Upper lobe of left lung (tissue), 6 donors: ENCODE measurements around the gene ZNF747. TPM values are rescaled to one million over a fixed set of nuclear protein-coding genes. Genes with fewer than 3 reads are reported as not detected.

Experiments used
- ATAC-seq, 2 donors: fragments of 200-7000 bp; cut with Tn5 transposase; one replicate each; pipeline ENCODE4 v1.9.1; 2022; ENCODE audit warnings: mild to moderate bottlenecking in 2 of 2, moderate library complexity in 2 of 2; ENCODE audit not compliant: low FRiP score in 2 of 2
- DNase-seq, 2 donors: peaks; one replicate each; pipeline ENCODE4 v3.0.0-alpha.2; 2019 to 2020
- H3K27ac ChIP-seq, 4 donors: fragments of 200-600 bp; sonication (generic); one replicate each; pipeline ENCODE4 v1.5.1; 2016 to 2019
- H3K27me3 ChIP-seq, 4 donors: fragments of 200-600 bp; sonication (generic); one replicate each; pipeline ENCODE4 v1.5.1; 2017 to 2019
- H3K36me3 ChIP-seq, 4 donors: fragments of 200-600 bp; sonication (generic); one replicate each; pipeline ENCODE4 v1.5.1; 2016 to 2019
- H3K4me1 ChIP-seq, 4 donors: fragments of 200-600 bp; sonication (generic); one replicate each; pipeline ENCODE4 v1.5.1; 2018 to 2019
- H3K4me3 ChIP-seq, 4 donors: fragments of 200-600 bp; sonication (generic); one replicate each; pipeline ENCODE4 v1.5.1; 2017 to 2019; ENCODE audit warnings: mild to moderate bottlenecking in 2 of 4, moderate library complexity in 1 of 4
- H3K9me3 ChIP-seq, 4 donors: fragments of 200-600 bp; sonication (generic); one replicate each; pipeline ENCODE4 v1.5.1; 2018 to 2019
- CTCF ChIP-seq, 6 experiments: fragments of 450-650 bp in 4 of 6; fragments of 200-600 bp in 2 of 6; sonication (generic) in 2 of 6; IDR thresholded peaks; one replicate each; pipeline ENCODE4 v1.5.1; 2016 to 2019; ENCODE audit warnings: antibody characterized with exemption in 6 of 6
- EP300 ChIP-seq, 4 donors: sonication (generic); formaldehyde crosslinking; IDR thresholded peaks; one replicate each; pipeline ENCODE4 v1.5.1; 2017; ENCODE audit warnings: antibody characterized with exemption in 4 of 4, control low read depth in 2 of 4
- POLR2A ChIP-seq, 4 donors: fragments of 450-650 bp; IDR thresholded peaks; one replicate each; pipeline ENCODE4 v1.5.1; 2016 to 2017; ENCODE audit warnings: antibody characterized with exemption in 4 of 4, mild to moderate bottlenecking in 2 of 4
- POLR2AphosphoS5 ChIP-seq, 2 donors: sonication (generic); formaldehyde crosslinking; IDR thresholded peaks; one replicate each; pipeline ENCODE4 v1.5.1; 2017; ENCODE audit warnings: antibody characterized with exemption in 2 of 2
- WGBS, 2 donors: methylation state at CpG; one replicate each; pipeline ENCODE4 v1.1.5; 2017 to 2018; 5-methylcytosine and 5-hydroxymethylcytosine counted together
- total RNA-seq, 6 donors: library from RNA; depleted of rRNA in 4 of 6; stranded (reverse); fragments of >200 nt in 4 of 6; gene quantifications; one replicate each; pipeline versions ENCODE4 v1.1.0 to v1.2.1, GENCODE V29; 2016 to 2021
- donor health status: DM: no; HTN: no; CAD: no; lungs with moderate emphysema.
- donor health status: DM: no; HTN: yes; CAD: no; lungs with severe emphysema.

ZNF747 gene
- total RNA-seq, 6 donors from 2014 or later: 11.0 to 15.5 (median 11.5) TPM

- WGBS, 2 donors: 95 to 96% methylated on average over 21 to 47 of the region's 69 CpGs
- peaks cover 2 to 29% (median 26%) of the 10 kb centered on the region in 4 donors for H3K36me3 ChIP-seq
- TF ChIP-seq POLR2A (IDR thresholded peaks at IDR 0.05): no peak
- TF ChIP-seq CTCF (IDR thresholded peaks at IDR 0.05): no peak
- TF ChIP-seq EP300 (IDR thresholded peaks at IDR 0.05): no peak
- TF ChIP-seq POLR2AphosphoS5 (IDR thresholded peaks at IDR 0.05): no peak
- H3K9me3 ChIP-seq: no peaks in the 10 kb centered on the region
- ATAC-seq (no peak), DNase-seq (peak in 1 of 2 donors; percentile 85)
- H3K27ac ChIP-seq: no peak overlapping the region
- H3K4me3 ChIP-seq: no peak overlapping the region
- H3K4me1 ChIP-seq: peaks cover 17 to 52% (median 26%) of the 10 kb centered on the region in 4 donors
- H3K27me3 ChIP-seq: no peaks in the 10 kb centered on the region
Measured at GRCh38 chr16:30555315-30556124, 20.9 kb upstream of the ZNF747 start.

GRCh38 chr16:30554557-30555314 is 20.1 kb upstream of the ZNF747 start:
- Histone ChIP-seq H3K4me3 (no peak overlapping the region), H3K27me3 (no peaks in the 10 kb centered on the region), H3K4me1 (peaks cover 17 to 50% (median 26%) of the 10 kb centered on the region in 4 donors), H3K36me3 (peaks cover 2 to 29% (median 26%) of the 10 kb centered on the region in 4 donors), H3K9me3 (no peaks in the 10 kb centered on the region), H3K27ac (no peak overlapping the region)
- DNase-seq (no peak), ATAC-seq (no peak)
- TF ChIP-seq EP300 (IDR thresholded peaks at IDR 0.05) (no peak), CTCF (IDR thresholded peaks at IDR 0.05) (no peak), POLR2A (IDR thresholded peaks at IDR 0.05) (no peak), POLR2AphosphoS5 (IDR thresholded peaks at IDR 0.05) (no peak)
- WGBS, 2 donors: 94 to 98% methylated on average over 2 to 18 of the region's 18 CpGs

DNA sequence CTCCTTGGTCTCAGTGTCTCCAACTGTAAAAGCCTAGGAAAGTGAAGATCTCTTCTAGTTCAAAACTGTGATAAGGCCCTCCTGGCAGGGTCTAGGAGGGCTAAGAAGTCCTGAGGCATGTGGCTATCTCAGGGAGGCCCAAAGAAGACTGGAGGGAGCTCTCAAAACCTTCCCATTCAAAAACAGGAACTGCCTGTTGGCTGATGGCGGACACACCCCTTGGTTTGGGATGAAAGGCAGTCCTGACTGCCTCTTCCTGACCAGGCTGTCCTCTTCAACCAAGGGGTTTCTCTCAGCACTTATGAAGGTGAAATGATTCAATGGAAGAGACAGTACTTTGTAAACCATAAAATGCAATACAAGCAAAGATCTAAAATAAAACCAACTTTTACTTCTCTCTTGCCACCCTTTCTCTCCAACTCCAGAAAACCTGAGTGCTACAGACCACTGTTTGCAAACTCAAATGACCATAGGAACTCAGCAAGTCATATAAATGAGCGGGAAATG is 18.8 kb upstream of the ZNF747 start:
- Histone ChIP-seq H3K36me3 (peaks cover 2 to 29% (median 26%) of the 10 kb centered on the region in 4 donors), H3K9me3 (no peaks in the 10 kb centered on the region), H3K27me3 (no peaks in the 10 kb centered on the region), H3K4me3 (no peak overlapping the region), H3K27ac (peak overlapping the region in 2 of 4 donors; percentile 21 to 46), H3K4me1 (peaks cover 14 to 40% (median 22%) of the 10 kb centered on the region in 4 donors)
- no peak for DNase-seq
- no peak for TF ChIP-seq POLR2A (IDR thresholded peaks at IDR 0.05)
- TF ChIP-seq POLR2AphosphoS5 (IDR thresholded peaks at IDR 0.05): no peak
- no peak for TF ChIP-seq CTCF (IDR thresholded peaks at IDR 0.05)
- TF ChIP-seq EP300 (IDR thresholded peaks at IDR 0.05): no peak
- ATAC-seq: no peak
- 81 to 89% methylated on average over 2 of the region's 2 CpGs for WGBS, 2 donors

GRCh38 chr16:30552956-30553355 is 18.3 kb upstream of the ZNF747 start:
- no peak overlapping the region for H3K4me3 ChIP-seq
- no peaks in the 10 kb centered on the region for H3K9me3 ChIP-seq
- no peak for ATAC-seq
- H3K27me3 ChIP-seq: no peaks in the 10 kb centered on the region
- 91 to 94% methylated on average over 4 of the region's 4 CpGs for WGBS, 2 donors
- DNase-seq: no peak
- H3K27ac ChIP-seq: peak overlapping the region in 2 of 4 donors; percentile 21 to 46
- peaks cover 14 to 40% (median 22%) of the 10 kb centered on the region in 4 donors for H3K4me1 ChIP-seq
- TF ChIP-seq EP300 (IDR thresholded peaks at IDR 0.05) (no peak), POLR2A (IDR thresholded peaks at IDR 0.05) (no peak), CTCF (IDR thresholded peaks at IDR 0.05) (no peak), POLR2AphosphoS5 (IDR thresholded peaks at IDR 0.05) (no peak)
- H3K36me3 ChIP-seq: peaks cover 2 to 29% (median 26%) of the 10 kb centered on the region in 4 donors
